Small intestine (tissue), 7 donors: Measurements from ENCODE around the gene CARD19. TPM values are rescaled to one million over a fixed set of nuclear protein-coding genes. Genes with fewer than 3 reads are reported as not detected.
A peak's percentile ranks its signal among the peaks of the same experiment; 100 is the strongest.

Experiments
- DNase-seq, 2 donors: peaks; one replicate each; pipeline versions ENCODE4 v3.0.0 to v3.0.0-alpha.2; 2013
- FAIRE-seq: peaks from 2 replicates; lab custom pipeline; 2012; peaks lifted over from hg19 to GRCh38; lab: Jason Lieb, UNC
- H3K27ac ChIP-seq, 3 donors: one replicate each; pipeline ENCODE4 v1.5.1; 2013; ENCODE audit warnings: low read length in 2 of 3, mild to moderate bottlenecking in 2 of 3, control low read depth in 1 of 3, inconsistent platforms in 1 of 3, low read depth in 1 of 3, moderate library complexity in 1 of 3
- H3K27me3 ChIP-seq, 3 donors: one replicate each; pipeline ENCODE4 v1.6.1; 2013; ENCODE audit warnings: low read length in 3 of 3, inconsistent platforms in 1 of 3; ENCODE audit not compliant: control insufficient read depth in 3 of 3, insufficient read depth in 3 of 3
- H3K36me3 ChIP-seq, 3 donors: one replicate each; pipeline ENCODE4 v1.6.1; 2013; ENCODE audit warnings: low read length in 3 of 3, inconsistent platforms in 1 of 3, low read depth in 1 of 3, mild to moderate bottlenecking in 1 of 3, moderate library complexity in 1 of 3; ENCODE audit not compliant: control insufficient read depth in 3 of 3, insufficient read depth in 2 of 3
- H3K4me1 ChIP-seq, 3 donors: one replicate each; pipeline ENCODE4 v1.6.1; 2013; ENCODE audit warnings: low read length in 2 of 3, inconsistent platforms in 1 of 3, low read depth in 1 of 3, mild to moderate bottlenecking in 1 of 3, moderate library complexity in 1 of 3; ENCODE audit not compliant: control insufficient read depth in 3 of 3, insufficient read depth in 2 of 3
- H3K4me3 ChIP-seq, 3 donors: one replicate each; pipeline ENCODE4 v1.5.1; 2013; ENCODE audit warnings: low read length in 3 of 3, control low read depth in 1 of 3, inconsistent platforms in 1 of 3, low read depth in 1 of 3, mild to moderate bottlenecking in 1 of 3, moderate library complexity in 1 of 3
- H3K9me3 ChIP-seq, 2 donors: one replicate each; pipeline ENCODE4 v1.6.1; 2013; ENCODE audit warnings: low read depth in 1 of 2, low read length in 1 of 2; ENCODE audit not compliant: control insufficient read depth in 2 of 2, insufficient read depth in 1 of 2
- whole genome bisulfite sequencing, 3 donors: extraction: QIAGEN DNeasy Blood & Tissue Kit; methylation state at CpG; one replicate each; pipeline ENCODE4 v1.1.7; 2013; 5-methylcytosine and 5-hydroxymethylcytosine counted together
- polyA plus RNA-seq, 4 donors: library from polyadenylated mRNA; stranded (reverse) in 3 of 4; unstranded in 1 of 4; fragments of 200-250 nt in 3 of 4; fragments of 120-200 nt in 1 of 4; gene quantifications; one replicate each; pipeline versions ENCODE4 v1.2.1 to v1.2.3, GENCODE V29; 2013
- donor health status: healthy with polysubstance abuse.
- donor health status: control.
- donor health status: control.
- donor health status: Bipolar disorder and iron deficiency.
- donor health status: healthy.

The CARD19 gene
- polyA plus RNA-seq, 4 donors, result 32.7 to 45.6 (median 42.1) TPM

DNA sequence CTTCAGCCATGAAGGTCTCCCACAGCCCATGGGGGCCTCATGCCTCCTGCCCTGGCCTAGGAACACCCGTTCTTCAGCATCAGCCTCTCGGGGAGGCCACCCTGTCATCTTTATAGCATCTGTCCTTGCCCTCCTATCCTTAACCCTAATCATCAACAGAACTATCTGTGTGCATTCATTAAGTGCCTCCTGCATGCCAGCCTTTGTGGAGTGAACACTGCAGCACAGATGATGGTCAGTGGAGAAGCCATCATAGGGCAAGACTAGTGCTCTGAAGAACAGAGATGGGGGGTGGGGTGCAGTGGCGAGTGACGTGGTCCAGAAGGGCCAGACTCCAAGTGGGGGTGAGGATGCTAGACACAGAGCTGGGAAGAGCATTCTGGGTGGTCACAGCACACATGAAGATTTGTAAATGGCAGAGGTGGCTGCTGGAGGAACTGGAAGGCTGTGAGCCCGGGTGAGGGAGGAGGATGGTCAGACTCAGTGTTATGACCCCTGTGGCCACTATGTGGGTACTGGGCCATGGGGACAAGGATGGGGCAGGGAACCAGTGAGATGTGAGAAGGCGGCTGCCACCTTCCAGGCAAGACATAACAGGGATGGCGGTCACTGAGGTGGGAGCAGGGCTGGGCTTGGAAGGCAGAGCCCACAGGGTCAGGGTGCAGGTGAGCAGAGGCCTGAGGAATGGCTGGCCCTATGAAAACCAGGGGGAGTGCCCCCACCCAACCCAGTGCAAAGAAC, 3.6 kb upstream of the CARD19 start:
- H3K27ac ChIP-seq, result peak overlapping the region in 2 of 3 donors; percentile 39 to 65
- no peak for DNase-seq
- H3K27me3 ChIP-seq, result no peaks in the 10 kb centered on the region
- FAIRE-seq, result no peak
- no peak overlapping the region for H3K4me3 ChIP-seq
- peaks cover 0 to 6% of the 10 kb centered on the region in 2 donors for H3K9me3 ChIP-seq
- 79 to 90% (median 87%) methylated on average over 7 of the region's 7 CpGs for WGBS, 3 donors
- peaks cover 0 to 6% (median 0%) of the 10 kb centered on the region in 3 donors for H3K36me3 ChIP-seq
- peaks cover 3 to 33% (median 6%) of the 10 kb centered on the region in 3 donors for H3K4me1 ChIP-seq

DNA sequence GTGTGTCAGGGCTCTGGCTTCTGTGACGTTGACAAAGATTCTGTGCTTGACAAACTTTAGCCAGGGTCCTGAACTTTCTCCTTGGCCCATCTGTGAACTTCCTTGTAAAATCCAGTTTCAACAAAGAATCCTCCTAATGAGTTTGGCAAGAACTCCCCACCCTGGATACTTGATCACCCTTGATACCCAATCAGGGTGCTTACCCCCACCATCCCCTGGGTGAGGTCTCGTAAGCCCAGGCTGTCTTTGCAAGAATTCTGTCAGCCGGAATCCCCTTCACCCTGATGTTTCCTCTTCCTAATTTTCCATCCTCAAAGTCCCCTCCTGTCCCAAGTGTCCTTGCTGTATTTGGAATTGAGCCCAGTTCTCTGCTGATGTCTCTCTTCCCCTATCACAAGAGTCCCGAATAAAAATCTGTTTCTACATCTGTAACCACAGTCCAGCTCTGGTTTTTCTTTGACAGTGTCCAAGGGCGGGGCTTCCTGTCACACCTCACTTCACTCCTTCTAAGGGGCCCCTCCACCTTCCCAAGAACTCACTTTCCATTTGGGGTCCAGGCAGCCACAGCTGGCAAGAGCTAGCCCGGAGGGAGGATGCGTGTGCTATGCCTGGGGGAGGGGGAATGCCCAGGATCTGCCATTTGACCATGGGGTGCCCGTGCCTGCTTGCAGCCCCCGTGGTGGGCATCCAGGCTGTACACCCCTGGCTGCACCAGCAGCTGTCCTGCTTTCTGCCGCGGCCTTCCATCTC, 2.7 kb upstream of the CARD19 start:
- Histone ChIP-seq H3K9me3 (peaks cover 0 to 6% of the 10 kb centered on the region in 2 donors), H3K4me3 (no peak overlapping the region), H3K27me3 (no peaks in the 10 kb centered on the region), H3K4me1 (peaks cover 8 to 42% (median 13%) of the 10 kb centered on the region in 3 donors), H3K27ac (peak overlapping the region in 2 of 3 donors; percentile 39 to 98), H3K36me3 (peaks cover 0 to 9% (median 0%) of the 10 kb centered on the region in 3 donors)
- 36 to 55% (median 47%) methylated on average over 11 of the region's 11 CpGs for WGBS, 3 donors
- FAIRE-seq (no peak), DNase-seq (peak in 1 of 2 donors; percentile 56)

DNA sequence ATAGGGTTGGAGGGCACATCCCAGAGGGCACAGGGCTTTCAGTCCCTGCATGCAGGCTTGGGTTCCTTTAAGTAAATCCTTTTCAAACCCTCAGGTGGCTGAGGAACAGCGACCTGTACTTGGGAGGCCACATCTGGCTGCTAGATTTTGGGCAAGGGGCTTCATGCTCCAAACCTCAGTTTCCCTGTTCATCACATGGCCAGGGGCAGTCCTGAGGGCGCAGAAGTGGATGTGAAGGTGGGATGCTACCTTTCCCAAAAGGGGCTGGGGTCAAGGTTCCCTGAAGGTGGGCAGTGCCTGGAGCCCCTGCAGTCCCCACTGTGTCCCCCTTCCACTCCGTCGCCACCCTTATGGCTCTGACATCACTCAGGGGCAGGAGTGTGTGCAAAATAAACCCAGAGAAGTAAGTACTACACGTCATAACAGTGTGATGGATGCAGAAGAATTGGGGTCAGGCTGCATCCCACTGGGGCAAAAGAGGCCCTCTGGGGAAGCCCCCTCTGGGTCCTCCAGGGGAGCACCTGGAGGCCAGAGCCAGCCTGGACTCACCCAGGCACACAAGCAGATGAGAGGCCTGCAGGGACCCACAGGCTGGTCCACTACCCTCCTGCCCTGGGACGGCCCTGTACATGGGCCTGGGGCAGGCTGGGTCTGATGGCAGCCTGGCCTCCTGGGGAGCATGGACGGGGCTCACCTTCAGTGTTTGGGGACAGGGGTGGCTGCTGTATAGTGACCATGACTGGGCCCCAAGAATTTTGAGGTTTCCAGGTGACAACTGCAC, 1.9 kb upstream of the CARD19 start:
- DNase-seq (no peak), FAIRE-seq (no peak)
- Histone ChIP-seq H3K4me3 (no peak overlapping the region), H3K36me3 (peaks cover 0 to 10% (median 0%) of the 10 kb centered on the region in 3 donors), H3K27me3 (no peaks in the 10 kb centered on the region), H3K27ac (peak overlapping the region; percentile 98 to 99 (median 98)), H3K4me1 (peaks cover 10 to 45% (median 14%) of the 10 kb centered on the region in 3 donors), H3K9me3 (peaks cover 0 to 6% of the 10 kb centered on the region in 2 donors)
- WGBS, 3 donors, result 68 to 74% (median 70%) methylated on average over 7 of the region's 7 CpGs

DNA sequence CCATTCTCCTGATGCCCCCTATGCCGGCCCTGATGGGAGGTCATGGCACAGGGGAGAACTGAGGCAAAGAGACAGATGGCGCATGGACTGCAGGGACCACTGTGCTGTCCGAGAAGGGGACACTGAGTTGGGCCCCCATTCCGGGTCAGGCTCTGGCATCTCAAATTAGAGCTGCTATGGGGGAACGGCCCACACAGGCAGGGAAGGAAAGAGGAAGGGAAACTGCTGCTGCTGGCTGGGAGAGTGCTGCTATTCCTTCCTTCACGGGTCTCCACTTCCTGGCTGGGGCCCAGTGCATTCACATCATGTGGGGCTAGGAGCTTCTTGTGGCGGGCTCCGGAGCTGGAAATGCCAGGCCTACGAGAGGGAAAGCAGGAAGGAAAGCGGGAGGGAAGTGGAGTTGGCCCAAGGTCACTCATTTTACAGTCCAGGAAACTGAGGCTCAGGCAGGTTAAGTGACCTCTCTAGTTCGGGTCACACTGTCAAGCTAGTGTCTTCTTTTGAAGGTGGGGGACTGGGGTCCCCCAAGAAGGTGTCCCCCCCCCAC, 1.3 kb upstream of the CARD19 start:
- H3K4me3 ChIP-seq, result peak overlapping the region in 2 of 3 donors; percentile 46 to 50
- H3K27ac ChIP-seq, result peak overlapping the region; percentile 98 to 99 (median 98)
- H3K27me3 ChIP-seq, result no peaks in the 10 kb centered on the region
- DNase-seq (peak; percentile 19 to 21), FAIRE-seq (no peak)
- peaks cover 10 to 45% (median 16%) of the 10 kb centered on the region in 3 donors for H3K4me1 ChIP-seq
- peaks cover 0 to 14% (median 0%) of the 10 kb centered on the region in 3 donors for H3K36me3 ChIP-seq
- peaks cover 0 to 6% of the 10 kb centered on the region in 2 donors for H3K9me3 ChIP-seq
- 52 to 71% (median 56%) methylated on average over 11 of the region's 11 CpGs for WGBS, 3 donors

DNA sequence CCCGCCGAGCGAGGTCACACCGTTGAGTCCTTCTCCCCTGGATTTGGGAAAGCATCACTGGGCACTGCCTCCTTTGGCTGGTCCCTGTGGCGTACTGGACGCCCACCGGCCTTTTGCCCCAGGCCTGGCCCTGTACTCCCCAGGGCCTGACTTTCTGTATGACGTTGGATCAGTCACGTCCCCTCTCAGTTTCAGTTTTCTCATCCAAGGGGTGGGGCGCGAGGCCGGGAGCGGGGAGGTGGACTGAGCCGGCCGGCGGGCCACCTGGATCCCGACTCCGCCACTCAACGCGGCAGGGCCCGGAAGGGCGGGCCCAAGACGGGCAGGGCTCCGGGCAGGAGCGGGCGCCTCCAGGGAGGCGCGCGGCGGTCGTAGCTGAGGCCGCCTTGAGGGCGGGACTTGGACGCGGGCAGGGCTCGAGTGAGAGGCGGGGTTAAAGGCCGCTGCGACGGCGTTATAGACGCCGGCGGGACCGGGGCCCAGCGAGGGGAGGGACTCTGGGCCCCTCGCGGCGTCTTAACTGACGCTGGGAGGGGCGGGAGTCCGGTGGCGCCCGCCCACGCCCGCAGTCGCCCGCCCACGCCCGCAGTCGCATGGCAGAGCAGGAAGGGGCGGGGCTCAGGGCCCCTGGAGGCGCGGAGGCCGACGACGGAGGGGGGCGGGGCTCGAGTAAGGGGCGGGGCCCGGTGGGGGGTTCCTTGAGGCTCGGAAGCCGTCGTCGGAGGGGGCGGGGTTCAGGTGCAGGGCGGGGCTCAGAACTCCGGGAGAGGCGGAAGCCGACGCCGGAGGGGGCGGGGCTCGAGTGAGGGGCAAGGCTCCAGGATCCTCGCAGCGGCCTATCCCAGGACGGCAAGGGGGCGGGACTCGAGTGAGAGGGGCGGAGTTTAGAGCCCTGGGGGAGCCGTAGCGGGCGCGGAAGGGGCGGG, 549 bp upstream of the CARD19 start:
- Histone ChIP-seq H3K9me3 (peaks cover 0 to 6% of the 10 kb centered on the region in 2 donors), H3K27ac (peak overlapping the region; percentile 98 to 99 (median 98)), H3K36me3 (peaks cover 0 to 16% (median 0%) of the 10 kb centered on the region in 3 donors), H3K27me3 (no peaks in the 10 kb centered on the region), H3K4me3 (peak overlapping the region in 2 of 3 donors; percentile 50 to 93), H3K4me1 (peaks cover 10 to 45% (median 16%) of the 10 kb centered on the region in 3 donors)
- DNase-seq (peak; percentile 99 to 100), FAIRE-seq (no peak)
- WGBS, 3 donors, result 3 to 4% (median 3%) methylated on average over 61 to 95 of the region's 95 CpGs

DNA sequence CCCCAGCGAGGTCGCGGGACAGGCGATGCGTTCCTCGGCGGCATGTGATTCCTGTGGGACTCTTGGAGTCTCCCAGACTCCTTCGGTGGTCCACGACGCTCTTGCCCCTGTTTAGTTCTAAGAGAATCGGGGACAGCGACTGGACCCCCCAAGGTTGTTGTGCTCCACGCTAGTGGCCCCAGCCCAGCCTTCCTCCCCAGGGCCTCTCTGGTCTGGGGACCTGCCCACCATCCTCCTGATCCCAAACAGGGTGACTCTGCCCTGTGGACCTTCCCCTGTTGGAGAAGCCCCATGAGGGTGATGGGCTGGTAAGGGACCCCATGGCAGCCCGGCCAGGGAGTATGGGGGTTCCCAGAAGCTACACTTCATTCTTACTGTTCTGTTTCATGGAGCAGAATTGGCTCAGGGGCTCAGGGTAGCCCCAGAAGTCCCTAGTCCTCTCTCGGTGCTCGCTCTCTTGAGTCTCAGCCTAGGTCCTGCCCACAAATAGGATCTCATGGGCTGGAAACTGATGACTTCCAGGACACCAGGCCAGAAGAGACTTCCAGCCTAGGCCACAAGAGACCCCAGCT, 880 bp downstream of the CARD19 start:
- H3K27me3 ChIP-seq, result no peaks in the 10 kb centered on the region
- peaks cover 10 to 45% (median 16%) of the 10 kb centered on the region in 3 donors for H3K4me1 ChIP-seq
- FAIRE-seq, result no peak
- WGBS, 3 donors, result 11 to 15% (median 14%) methylated on average over 16 of the region's 16 CpGs
- no peaks in the 10 kb centered on the region for H3K9me3 ChIP-seq
- peak in 1 of 2 donors; percentile 12 for DNase-seq
- H3K4me3 ChIP-seq, result peak overlapping the region; percentile 74 to 93 (median 87)
- H3K36me3 ChIP-seq, result peaks cover 0 to 16% (median 0%) of the 10 kb centered on the region in 3 donors
- peak overlapping the region; percentile 60 to 85 (median 84) for H3K27ac ChIP-seq
